Activated T-cell treated with anti-CD3 and anti-CD28 coated beads, Interleukin-2, amount 50 U/mL, for 24 hours (primary cell): ENCODE measurements around the gene PACRG.

Experiments
- DNase-seq: peaks from one replicate; pipeline ENCODE4 v3.0.0-alpha.2; 2020
- H3K27ac Mint-ChIP-seq: 2 replicates; pipeline ENCODE4 v1.8.0; 2020; ENCODE audit warnings: mild to moderate bottlenecking, mixed read lengths
- H3K27me3 Mint-ChIP-seq: 2 replicates; pipeline ENCODE4 v1.8.0; 2020; ENCODE audit warnings: mixed read lengths
- H3K36me3 Mint-ChIP-seq: 2 replicates; pipeline ENCODE4 v1.8.0; 2020; ENCODE audit warnings: low read depth, mixed read lengths
- H3K4me1 Mint-ChIP-seq: 2 replicates; pipeline ENCODE4 v1.8.0; 2020; ENCODE audit warnings: low read depth, mixed read lengths
- H3K4me3 Mint-ChIP-seq: 2 replicates; pipeline ENCODE4 v1.8.0; 2020; ENCODE audit warnings: mild to moderate bottlenecking, moderate library complexity, mixed read lengths
- H3K9me3 Mint-ChIP-seq: 2 replicates; pipeline ENCODE4 v1.8.0; 2020; ENCODE audit warnings: mixed read lengths

The PACRG gene

GRCh38 chr6:163218361-163218894, 490.7 kb downstream of the PACRG start:
- Mint-ChIP-seq H3K36me3 (no peaks in the 10 kb centered on the region), H3K9me3 (no peaks in the 10 kb centered on the region), H3K4me3 (no peak overlapping the region), H3K27ac (no peak overlapping the region), H3K27me3 (peaks cover 21% of the 10 kb centered on the region), H3K4me1 (no peaks in the 10 kb centered on the region)
- DNase-seq: no peak

GRCh38 chr6:163226181-163226835, 498.5 kb downstream of the PACRG start:
- Mint-ChIP-seq H3K27me3 (no peaks in the 10 kb centered on the region), H3K9me3 (no peaks in the 10 kb centered on the region), H3K4me1 (no peaks in the 10 kb centered on the region), H3K27ac (no peak overlapping the region), H3K36me3 (no peaks in the 10 kb centered on the region), H3K4me3 (no peak overlapping the region)
- no peak for DNase-seq

DNA sequence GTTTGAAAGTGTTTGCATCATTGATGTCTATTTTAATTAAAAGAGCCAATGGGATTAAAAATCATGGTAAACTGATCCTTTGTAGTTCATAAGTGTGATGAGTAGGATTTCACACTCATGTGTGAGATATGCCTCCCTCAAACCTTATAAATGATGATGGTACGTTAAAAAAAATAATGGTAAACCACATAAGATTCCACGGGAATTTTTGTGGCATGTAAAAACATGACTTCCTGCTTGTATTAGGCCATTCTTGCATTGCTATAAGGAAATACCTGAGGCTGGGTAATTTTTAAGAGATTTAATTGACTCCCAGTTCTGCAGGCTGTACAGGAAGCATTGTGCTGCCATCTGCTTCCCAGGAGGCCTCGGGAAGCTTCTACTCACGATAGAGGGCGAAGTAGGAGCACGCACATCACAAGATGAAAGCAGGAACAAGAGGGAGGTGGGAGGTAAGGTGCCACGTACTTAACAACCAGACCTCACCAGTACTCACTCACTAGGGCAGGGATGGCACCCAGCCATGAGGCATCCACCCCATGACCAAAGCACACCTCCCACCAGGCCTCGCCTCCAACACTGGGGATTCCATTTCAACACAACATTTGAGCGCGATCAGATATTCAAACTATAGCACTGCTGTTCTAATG, 499.2 kb downstream of the PACRG start:
- no peak for DNase-seq
- no peaks in the 10 kb centered on the region for H3K27me3 Mint-ChIP-seq
- H3K9me3 Mint-ChIP-seq: no peaks in the 10 kb centered on the region
- H3K27ac Mint-ChIP-seq: no peak overlapping the region
- H3K4me3 Mint-ChIP-seq: no peak overlapping the region
- H3K4me1 Mint-ChIP-seq: no peaks in the 10 kb centered on the region
- H3K36me3 Mint-ChIP-seq: no peaks in the 10 kb centered on the region

DNA sequence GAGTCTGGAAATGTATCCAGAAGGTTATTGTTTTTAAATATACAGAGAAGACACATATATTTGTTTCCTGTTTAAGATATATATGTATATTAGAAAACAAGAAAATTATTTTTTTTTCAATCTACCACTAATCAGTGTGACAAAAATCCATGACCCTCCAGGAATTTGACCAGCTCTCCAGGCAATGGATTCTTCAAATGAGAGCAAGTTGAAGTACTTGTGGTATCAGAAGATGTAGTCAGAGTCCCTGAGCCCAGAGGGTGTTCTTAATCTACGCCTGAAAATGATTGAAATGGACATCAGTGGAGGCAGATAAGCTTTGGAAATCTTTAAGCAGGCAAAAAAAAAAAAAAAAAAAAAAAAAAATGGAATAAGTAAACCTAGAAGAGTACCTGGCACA, 500.3 kb downstream of the PACRG start:
- Mint-ChIP-seq H3K27ac (no peak overlapping the region), H3K36me3 (no peaks in the 10 kb centered on the region), H3K4me1 (no peaks in the 10 kb centered on the region), H3K4me3 (no peak overlapping the region), H3K27me3 (no peaks in the 10 kb centered on the region), H3K9me3 (no peaks in the 10 kb centered on the region)
- no peak for DNase-seq

- Mint-ChIP-seq H3K27me3 (no peaks in the 10 kb centered on the region), H3K9me3 (no peaks in the 10 kb centered on the region), H3K36me3 (no peaks in the 10 kb centered on the region), H3K27ac (no peak overlapping the region), H3K4me1 (no peaks in the 10 kb centered on the region), H3K4me3 (no peak overlapping the region)
- no peak for DNase-seq
These were observed 501.3 kb downstream of the PACRG start for GRCh38 chr6:163229050-163229449.

DNA sequence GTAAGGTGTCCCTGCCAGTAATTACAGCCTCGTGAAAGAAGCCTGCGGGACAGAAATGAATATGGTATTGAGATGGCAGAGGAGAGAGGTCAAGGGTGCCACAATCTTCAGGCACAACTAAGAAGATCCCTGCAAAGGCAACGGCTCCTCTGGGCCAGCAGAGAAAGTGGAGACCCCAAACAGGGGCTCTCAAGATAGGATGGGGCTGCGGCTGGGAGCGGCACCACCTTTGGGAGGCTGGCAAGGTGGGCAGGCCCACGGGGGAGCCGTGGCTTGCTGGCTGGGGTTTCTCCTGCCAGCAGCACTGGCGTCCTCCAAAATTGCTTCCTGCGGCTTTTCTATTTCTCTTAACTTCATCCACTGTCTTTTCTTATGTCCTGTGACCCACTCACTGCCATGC, 503.1 kb downstream of the PACRG start:
- Mint-ChIP-seq H3K9me3 (no peaks in the 10 kb centered on the region), H3K36me3 (no peaks in the 10 kb centered on the region), H3K27ac (no peak overlapping the region), H3K4me3 (no peak overlapping the region), H3K27me3 (no peaks in the 10 kb centered on the region), H3K4me1 (no peaks in the 10 kb centered on the region)
- no peak for DNase-seq

DNA sequence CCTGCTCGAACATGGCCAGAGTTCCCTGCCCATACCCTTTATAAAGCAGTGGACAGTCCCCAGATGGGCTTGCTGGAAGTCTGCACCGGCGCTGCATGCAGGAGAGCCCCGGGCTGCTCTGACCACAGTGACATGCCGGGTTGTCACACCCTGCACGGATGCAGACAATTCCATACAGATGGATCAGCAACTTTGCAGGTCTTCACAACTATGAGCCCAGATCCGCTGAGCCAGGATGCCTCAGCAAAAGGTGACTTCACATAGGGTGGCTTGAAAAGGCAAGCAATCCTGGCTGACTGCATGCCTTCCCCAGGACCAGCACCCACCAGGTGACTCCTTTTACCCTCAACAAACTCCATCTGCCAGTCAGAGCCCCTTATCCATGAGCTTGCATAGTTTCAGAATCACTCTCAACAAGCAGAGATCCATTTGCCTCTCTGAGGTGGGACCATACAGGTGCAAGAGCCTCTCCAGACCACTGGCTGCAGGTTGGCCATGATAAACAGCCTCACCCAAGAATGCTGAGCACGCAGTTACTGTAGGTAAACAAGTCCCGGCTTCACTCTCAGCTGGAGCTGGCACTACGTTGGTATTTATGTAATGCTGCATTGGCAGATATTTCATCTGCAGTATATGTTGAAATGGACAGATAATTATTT, 503.7 kb downstream of the PACRG start:
- Mint-ChIP-seq H3K9me3 (no peaks in the 10 kb centered on the region), H3K27me3 (no peaks in the 10 kb centered on the region), H3K27ac (no peak overlapping the region), H3K4me3 (no peak overlapping the region), H3K36me3 (no peaks in the 10 kb centered on the region), H3K4me1 (no peaks in the 10 kb centered on the region)
- DNase-seq: no peak

- H3K36me3 Mint-ChIP-seq: no peaks in the 10 kb centered on the region
- H3K9me3 Mint-ChIP-seq: no peaks in the 10 kb centered on the region
- no peak for DNase-seq
- H3K4me1 Mint-ChIP-seq: no peaks in the 10 kb centered on the region
- no peak overlapping the region for H3K4me3 Mint-ChIP-seq
- H3K27me3 Mint-ChIP-seq: no peaks in the 10 kb centered on the region
- no peak overlapping the region for H3K27ac Mint-ChIP-seq
These were observed 504.3 kb downstream of the PACRG start for GRCh38 chr6:163232015-163232523.

- Mint-ChIP-seq H3K4me3 (no peak overlapping the region), H3K9me3 (no peaks in the 10 kb centered on the region), H3K27ac (no peak overlapping the region), H3K36me3 (no peaks in the 10 kb centered on the region), H3K4me1 (no peaks in the 10 kb centered on the region), H3K27me3 (no peaks in the 10 kb centered on the region)
- DNase-seq: no peak
These were observed 504.9 kb downstream of the PACRG start for GRCh38 chr6:163232649-163233048.

DNA sequence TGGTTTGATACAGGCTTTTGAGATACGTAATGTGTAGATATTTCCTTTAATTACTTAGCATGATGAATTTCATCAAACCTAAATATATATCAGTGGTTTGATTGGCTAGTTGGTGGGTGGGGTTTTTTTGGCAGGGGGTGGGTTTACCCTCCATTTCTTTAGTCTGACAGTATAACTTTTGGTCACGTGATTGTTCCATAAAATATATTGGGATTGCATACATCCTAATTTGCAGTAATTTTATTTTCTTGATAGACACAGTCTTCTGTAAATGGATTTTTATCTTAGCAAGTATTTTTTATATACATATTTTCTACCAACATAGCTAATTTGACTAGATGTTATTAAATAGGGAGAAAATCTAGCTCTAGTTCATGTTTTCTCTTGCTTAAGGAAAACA, 509.3 kb downstream of the PACRG start:
- H3K4me3 Mint-ChIP-seq: no peak overlapping the region
- no peaks in the 10 kb centered on the region for H3K9me3 Mint-ChIP-seq
- no peak overlapping the region for H3K27ac Mint-ChIP-seq
- no peaks in the 10 kb centered on the region for H3K4me1 Mint-ChIP-seq
- DNase-seq: no peak
- H3K27me3 Mint-ChIP-seq: peaks cover 3% of the 10 kb centered on the region
- no peaks in the 10 kb centered on the region for H3K36me3 Mint-ChIP-seq

DNA sequence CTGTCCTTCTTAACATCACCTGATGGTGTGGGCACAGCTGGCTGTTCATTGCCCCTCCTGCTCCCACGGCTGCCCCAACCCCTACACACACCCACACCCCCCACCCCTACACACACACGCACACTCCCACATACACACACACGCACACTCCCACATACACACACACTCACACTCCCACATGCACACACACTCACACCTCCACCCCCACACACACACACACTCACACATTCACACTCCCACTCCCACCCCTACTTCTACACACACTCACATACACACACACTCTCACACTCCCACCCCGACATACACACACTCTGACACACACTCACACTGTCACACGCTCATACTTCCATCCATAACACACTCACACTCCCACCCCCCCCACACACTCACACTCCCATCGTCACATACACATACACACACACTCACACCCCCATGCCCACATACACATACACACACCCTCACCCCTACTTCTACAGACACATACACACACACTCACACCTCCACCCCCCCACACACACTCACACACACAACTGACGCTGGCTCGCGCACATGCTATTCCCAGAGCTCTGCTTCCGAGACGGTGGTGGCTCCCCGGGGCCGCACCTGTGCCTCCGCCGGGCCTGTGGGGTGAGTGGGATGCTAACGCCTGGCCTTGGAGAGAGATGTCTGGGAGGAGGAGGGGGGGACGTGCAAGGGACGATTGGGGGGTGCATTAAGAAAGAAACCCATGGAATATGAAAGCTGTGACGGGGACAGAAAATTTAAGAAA, 512.0 kb downstream of the PACRG start:
- no peak overlapping the region for H3K27ac Mint-ChIP-seq
- H3K4me3 Mint-ChIP-seq: no peak overlapping the region
- H3K27me3 Mint-ChIP-seq: peaks cover 3% of the 10 kb centered on the region

DNA sequence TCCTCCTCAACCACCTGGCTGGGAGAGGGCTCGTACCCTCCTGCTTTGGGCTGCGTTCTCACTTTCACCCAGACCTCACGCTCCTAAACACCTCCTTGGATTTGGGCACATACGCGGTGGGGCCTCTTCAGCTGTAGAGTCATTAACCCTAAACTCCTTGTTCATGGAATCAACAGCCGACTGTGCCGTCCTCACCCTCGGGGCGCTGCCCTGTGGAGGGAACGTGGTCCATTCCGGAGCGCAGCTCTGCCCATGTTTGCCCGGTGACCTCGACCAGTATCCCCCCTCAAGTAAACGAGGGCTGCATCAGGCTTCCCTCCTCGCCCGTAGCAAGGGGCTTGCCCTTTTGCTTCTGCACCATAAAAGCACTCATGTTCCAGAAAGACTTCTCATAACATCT, 512.8 kb downstream of the PACRG start:
- H3K9me3 Mint-ChIP-seq: no peaks in the 10 kb centered on the region
- no peak overlapping the region for H3K27ac Mint-ChIP-seq
- DNase-seq: no peak
- H3K36me3 Mint-ChIP-seq: no peaks in the 10 kb centered on the region
- peaks cover 3% of the 10 kb centered on the region for H3K27me3 Mint-ChIP-seq
- H3K4me3 Mint-ChIP-seq: no peak overlapping the region
- H3K4me1 Mint-ChIP-seq: no peaks in the 10 kb centered on the region

More for the DNA sequence above, 512.0 kb downstream of the PACRG start:
- Mint-ChIP-seq H3K4me1 (no peaks in the 10 kb centered on the region), H3K36me3 (no peaks in the 10 kb centered on the region), H3K9me3 (no peaks in the 10 kb centered on the region)
- DNase-seq: no peak

- Mint-ChIP-seq H3K27ac (no peak overlapping the region), H3K27me3 (peaks cover 7% of the 10 kb centered on the region)
These were observed 513.9 kb downstream of the PACRG start for GRCh38 chr6:163241683-163242082.

GRCh38 chr6:163243083-163243482, 515.3 kb downstream of the PACRG start:
- no peak for DNase-seq
- Mint-ChIP-seq H3K9me3 (no peaks in the 10 kb centered on the region), H3K27ac (no peak overlapping the region), H3K36me3 (no peaks in the 10 kb centered on the region), H3K4me1 (no peaks in the 10 kb centered on the region), H3K27me3 (peaks cover 10% of the 10 kb centered on the region), H3K4me3 (no peak overlapping the region)

More at GRCh38 chr6:163241683-163242082, 513.9 kb downstream of the PACRG start:
- Mint-ChIP-seq H3K4me1 (no peaks in the 10 kb centered on the region), H3K9me3 (no peaks in the 10 kb centered on the region), H3K36me3 (no peaks in the 10 kb centered on the region), H3K4me3 (no peak overlapping the region)
- no peak for DNase-seq
